HG02852 (cell line): ENCODE data around the gene WDHD1.
"Not testable (repeated sequence)": the region's sequence is repeated elsewhere in the genome, so short reads cannot be mapped to it uniquely, and the experiment has no call there.

ENCODE experiments used
- ATAC-seq: cut with Tn5 transposase; IDR thresholded peaks from one replicate; pipeline ENCODE4 v1.9.1; 2021; ENCODE audit warnings: mild to moderate bottlenecking, moderate library complexity; ENCODE audit not compliant: unreplicated experiment

Gene WDHD1

GRCh38 chr14:55026793-55027561 lies at the start of gene WDHD1, which contains the start of gene SOCS4:
Gene WDHD1 (minus strand): TSS chr14:55027099. CDS start chr14:55026787, 312 bp downstream.
Gene SOCS4 (plus strand): TSS chr14:55027236. CDS start chr14:55043042, 15,806 bp downstream.
- peak; percentile 95 for ATAC-seq

GRCh38 chr14:55075628-55076175 lies 48.8 kb upstream of the WDHD1 start:
- peak; percentile 31 for ATAC-seq

- peak; percentile 47 for ATAC-seq
Observed at GRCh38 chr14:55074662-55075061, 47.8 kb upstream of the WDHD1 start.

- no peak for ATAC-seq
Observed at GRCh38 chr14:55073856-55074255, 47.0 kb upstream of the WDHD1 start.

- ATAC-seq: peak; percentile 36
Observed at GRCh38 chr14:55071870-55072640, 45.2 kb upstream of the WDHD1 start.

- no peak for ATAC-seq
Observed at GRCh38 chr14:55070981-55071411, 44.1 kb upstream of the WDHD1 start.

GRCh38 chr14:55066223-55066622 lies 39.3 kb upstream of the WDHD1 start:
- no peak for ATAC-seq

- no peak for ATAC-seq
Observed at GRCh38 chr14:55065411-55065810, 38.5 kb upstream of the WDHD1 start.

GRCh38 chr14:55064896-55065295 lies 38.0 kb upstream of the WDHD1 start:
- not testable (repeated sequence) for ATAC-seq

- no peak for ATAC-seq
Observed at GRCh38 chr14:55062517-55063351, 35.8 kb upstream of the WDHD1 start.

GRCh38 chr14:55059333-55059732 lies 32.4 kb upstream of the WDHD1 start:
- ATAC-seq: no peak

- ATAC-seq: no peak
Observed at GRCh38 chr14:55057919-55058318, 31.0 kb upstream of the WDHD1 start.

GRCh38 chr14:55054098-55054497 lies 27.2 kb upstream of the WDHD1 start:
- no peak for ATAC-seq

GRCh38 chr14:55053500-55053899 lies 26.6 kb upstream of the WDHD1 start:
- no peak for ATAC-seq

- no peak for ATAC-seq
Observed at GRCh38 chr14:55053018-55053417, 26.1 kb upstream of the WDHD1 start.

GRCh38 chr14:55052269-55052930 lies 25.5 kb upstream of the WDHD1 start:
- peak; percentile 15 for ATAC-seq

- ATAC-seq: peak; percentile 84
Observed at GRCh38 chr14:55051423-55052268, 24.7 kb upstream of the WDHD1 start, which contains the start of gene MAPK1IP1L. Gene MAPK1IP1L (plus strand): TSS chr14:55051647. CDS start chr14:55061684, 10,037 bp downstream.

GRCh38 chr14:55051165-55051422 lies 24.2 kb upstream of the WDHD1 start:
- ATAC-seq: peak; percentile 32

- no peak for ATAC-seq
Observed at GRCh38 chr14:55048900-55049436, 22.1 kb upstream of the WDHD1 start.
